GM23338 (cell line): Measurements from ENCODE around the gene AOAH.

ENCODE experiments used
- CTCF ChIP-seq, 2 experiments: fragments of 200-600 bp in 1 of 2; sonication (generic) in 1 of 2; conservative IDR thresholded peaks; 2 replicates each; pipeline versions ENCODE4 v1.5.1 to v1.6.1; 2016 to 2017; ENCODE audit warnings: antibody characterized with exemption in 2 of 2, low read depth in 2 of 2, mild to moderate bottlenecking in 2 of 2, moderate library complexity in 1 of 2
- ETS1 ChIP-seq: IDR thresholded peaks from 2 replicates; pipeline ENCODE4 v1.6.1; 2016; ENCODE audit warnings: antibody characterized with exemption
- EZH2 ChIP-seq: fragments of 200-600 bp; sonication (generic); IDR thresholded peaks from one replicate; pipeline ENCODE4 v1.8.0; 2017; ENCODE audit warnings: antibody characterized with exemption, mild to moderate bottlenecking, low read depth; ENCODE audit not compliant: unreplicated experiment
- EZH2phosphoT487 ChIP-seq: fragments of 200-600 bp; sonication (generic); IDR thresholded peaks from one replicate; pipeline ENCODE4 v1.8.1; 2018; ENCODE audit warnings: antibody characterized with exemption; ENCODE audit not compliant: unreplicated experiment
- NANOG ChIP-seq: IDR thresholded peaks from 2 replicates; pipeline ENCODE4 v1.6.1; 2016; ENCODE audit warnings: antibody characterized with exemption, borderline replicate concordance
- POLR2AphosphoS5 ChIP-seq: IDR thresholded peaks from 2 replicates; pipeline ENCODE4 v1.6.1; 2016; ENCODE audit warnings: antibody characterized with exemption, low read depth
- REST ChIP-seq: IDR thresholded peaks from one replicate; pipeline ENCODE4 v1.6.1; 2018; ENCODE audit warnings: antibody characterized with exemption; ENCODE audit not compliant: unreplicated experiment
- STAT1 ChIP-seq: IDR thresholded peaks from one replicate; pipeline ENCODE4 v1.6.1; 2016; ENCODE audit warnings: antibody characterized with exemption; ENCODE audit not compliant: unreplicated experiment
- ZNF331 ChIP-seq: fragments of 250-450 bp; sonication (Bioruptor Pico); IDR thresholded peaks from 2 replicates; pipeline ENCODE4 v1.5.0; 2020; ENCODE audit warnings: low read depth, mild to moderate bottlenecking, moderate library complexity

- TF ChIP-seq POLR2AphosphoS5 (no peak), REST (no peak), CTCF (conservative IDR thresholded peaks at IDR 0.05; ENCODE audit: low read depth in 2 of 2) (no peak), EZH2phosphoT487 (no peak), NANOG (no peak), EZH2 (no peak), STAT1 (no peak), ETS1 (no peak), ZNF331 (CRISPR knock-in tag) (no peak)
These were observed 200.8 kb downstream of the AOAH start for GRCh38 chr7:36523371-36524101.
